ENCODE measurements around the gene SRSF11. TPM values are rescaled to one million over a fixed set of nuclear protein-coding genes. Genes with fewer than 3 reads are reported as not detected.
A peak's percentile ranks its signal among the peaks of the same experiment; 100 is the strongest.

Gene SRSF11
- total RNA-seq, 1 experiment from 2014 or later = 145 TPM

- H3K27ac ChIP-seq (ENCODE audit: low read length) = peak overlapping the region; percentile 97
- intact Hi-C loops (cut with micrococcal nuclease; ENCODE audit: unreplicated experiment) (loop anchor here (5.0 kb wide), 1 partner anchor 75 kb away; no protein-coding TSS in a partner anchor), in situ Hi-C loops (cut with HindIII; ENCODE audit: low pct_unique_long_range_greater_than_20kb, low sequenced_read_pairs) (no loop called here)
- DNase-seq (ENCODE audit: low read depth, low spot score) (no peak), ATAC-seq (no peak)
- POLR2A ChIA-PET = interaction anchor here (1.2 kb wide), 1 partner anchor 9 kb away, joined by 3 read pairs; no protein-coding TSS in a partner anchor
- H3K9me3 ChIP-seq (ENCODE audit: control insufficient read depth, insufficient read depth, low read depth, low read length) = no peaks in the 10 kb centered on the region
- H3K4me3 ChIP-seq (ENCODE audit: low read depth in 2 of 2, low read length in 2 of 2) = peak overlapping the region in 1 of 2 experiments; percentile 83; a peak in 1 of 4 replicates
- H3K4me1 ChIP-seq (ENCODE audit: control insufficient read depth, insufficient read depth, low read length) = peaks cover 7% of the 10 kb centered on the region; the same call in 1 of the 2 replicates
- no peak for TF ChIP-seq SIN3A (IDR thresholded peaks at IDR 0.05; ENCODE audit: borderline replicate concordance, insufficient read depth, low read depth, low read length)
- no peak for TF ChIP-seq POLR2AphosphoS5 (IDR thresholded peaks at IDR 0.05; ENCODE audit: low read depth, low read length)
- TF ChIP-seq, protein P1, sequence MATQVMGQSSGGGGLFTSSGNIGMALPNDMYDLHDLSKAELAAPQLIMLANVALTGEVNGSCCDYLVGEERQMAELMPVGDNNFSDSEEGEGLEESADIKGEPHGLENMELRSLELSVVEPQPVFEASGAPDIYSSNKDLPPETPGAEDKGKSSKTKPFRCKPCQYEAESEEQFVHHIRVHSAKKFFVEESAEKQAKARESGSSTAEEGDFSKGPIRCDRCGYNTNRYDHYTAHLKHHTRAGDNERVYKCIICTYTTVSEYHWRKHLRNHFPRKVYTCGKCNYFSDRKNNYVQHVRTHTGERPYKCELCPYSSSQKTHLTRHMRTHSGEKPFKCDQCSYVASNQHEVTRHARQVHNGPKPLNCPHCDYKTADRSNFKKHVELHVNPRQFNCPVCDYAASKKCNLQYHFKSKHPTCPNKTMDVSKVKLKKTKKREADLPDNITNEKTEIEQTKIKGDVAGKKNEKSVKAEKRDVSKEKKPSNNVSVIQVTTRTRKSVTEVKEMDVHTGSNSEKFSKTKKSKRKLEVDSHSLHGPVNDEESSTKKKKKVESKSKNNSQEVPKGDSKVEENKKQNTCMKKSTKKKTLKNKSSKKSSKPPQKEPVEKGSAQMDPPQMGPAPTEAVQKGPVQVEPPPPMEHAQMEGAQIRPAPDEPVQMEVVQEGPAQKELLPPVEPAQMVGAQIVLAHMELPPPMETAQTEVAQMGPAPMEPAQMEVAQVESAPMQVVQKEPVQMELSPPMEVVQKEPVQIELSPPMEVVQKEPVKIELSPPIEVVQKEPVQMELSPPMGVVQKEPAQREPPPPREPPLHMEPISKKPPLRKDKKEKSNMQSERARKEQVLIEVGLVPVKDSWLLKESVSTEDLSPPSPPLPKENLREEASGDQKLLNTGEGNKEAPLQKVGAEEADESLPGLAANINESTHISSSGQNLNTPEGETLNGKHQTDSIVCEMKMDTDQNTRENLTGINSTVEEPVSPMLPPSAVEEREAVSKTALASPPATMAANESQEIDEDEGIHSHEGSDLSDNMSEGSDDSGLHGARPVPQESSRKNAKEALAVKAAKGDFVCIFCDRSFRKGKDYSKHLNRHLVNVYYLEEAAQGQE (IDR thresholded peaks at IDR 0.05; ENCODE audit: insufficient read depth in 1 of 2, low read depth in 2 of 2, low read length in 1 of 2) = no peak
- TF ChIP-seq TCF7L2 (IDR thresholded peaks at IDR 0.05; ENCODE audit: low read depth, low read length) = no peak
- TF ChIP-seq CTCF (IDR thresholded peaks at IDR 0.05) = no peak
- CTCF ChIA-PET = no interaction called here
- peaks cover 4% of the 10 kb centered on the region for H3K36me3 ChIP-seq (ENCODE audit: control insufficient read depth, insufficient read depth, low read length)
- H3K27me3 ChIP-seq (ENCODE audit: control insufficient read depth, insufficient read depth, low read length) = no peaks in the 10 kb centered on the region
- no TSS peak for BruUV-seq (replicated peaks)
Measured at GRCh38 chr1:70207492-70207891, 13.7 kb upstream of the SRSF11 start.

DNA sequence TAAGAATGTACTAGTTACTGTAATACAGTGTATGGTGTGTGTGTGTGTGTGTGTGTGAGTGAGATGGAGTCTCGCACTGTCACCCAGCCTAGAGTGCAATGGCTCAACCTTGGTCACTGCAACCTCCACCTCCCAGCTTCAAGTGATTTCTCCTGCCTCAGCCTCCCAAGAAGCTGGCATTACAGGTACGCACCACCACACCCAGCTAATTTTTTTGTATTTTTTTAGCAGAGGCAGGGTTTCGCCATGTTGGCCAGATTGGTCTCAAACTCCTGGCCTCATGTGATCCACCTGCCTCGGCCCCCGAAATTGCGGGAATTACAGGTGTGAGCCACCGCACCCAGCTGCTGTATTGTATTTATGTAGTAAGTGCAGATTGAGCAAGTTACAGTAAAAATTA lies 12.9 kb upstream of the SRSF11 start:
- Histone ChIP-seq H3K27ac (ENCODE audit: low read length) (no peak overlapping the region), H3K9me3 (ENCODE audit: control insufficient read depth, insufficient read depth, low read depth, low read length) (no peaks in the 10 kb centered on the region), H3K36me3 (ENCODE audit: control insufficient read depth, insufficient read depth, low read length) (peaks cover 4% of the 10 kb centered on the region), H3K4me3 (ENCODE audit: low read depth in 2 of 2, low read length in 2 of 2) (no peak overlapping the region), H3K4me1 (ENCODE audit: control insufficient read depth, insufficient read depth, low read length) (peaks cover 6% of the 10 kb centered on the region; the same call in 1 of the 2 replicates), H3K27me3 (ENCODE audit: control insufficient read depth, insufficient read depth, low read length) (no peaks in the 10 kb centered on the region)
- DNase-seq (ENCODE audit: low read depth, low spot score) (no peak), ATAC-seq (no peak)
- in situ Hi-C loops (cut with HindIII; ENCODE audit: low pct_unique_long_range_greater_than_20kb, low sequenced_read_pairs) = no loop called here
- no peak for TF ChIP-seq SIN3A (IDR thresholded peaks at IDR 0.05; ENCODE audit: borderline replicate concordance, insufficient read depth, low read depth, low read length)
- TF ChIP-seq, protein P1 (IDR thresholded peaks at IDR 0.05; ENCODE audit: insufficient read depth in 1 of 2, low read depth in 2 of 2, low read length in 1 of 2) = no peak
- no peak for TF ChIP-seq TCF7L2 (IDR thresholded peaks at IDR 0.05; ENCODE audit: low read depth, low read length)
- ChIA-PET CTCF (no interaction called here), POLR2A (interaction anchor here (0.6 kb wide), 2 partner anchors 13 to 48 kb away, joined by 3 read pairs; partner anchors contain the start of gene SRSF11)
- no TSS peak for BruUV-seq (replicated peaks)
- intact Hi-C loops (cut with micrococcal nuclease; ENCODE audit: unreplicated experiment) = loop anchor here (5.0 kb wide), 1 partner anchor 76 kb away; no protein-coding TSS in a partner anchor
